ENCODE data around the gene BOC.

Gene BOC

GRCh38 chr3:113174801-113175485, 36.4 kb upstream of the BOC start:
- no peak for TF ChIP-seq CTCF (IDR thresholded peaks at IDR 0.05; ENCODE audit: low read length, missing control alignments)
- peak; percentile 28 for DNase-seq (ENCODE audit: low read depth)
- no peak overlapping the region for H3K4me3 ChIP-seq (replicated peaks; ENCODE audit: low read depth, low read length)

DNA sequence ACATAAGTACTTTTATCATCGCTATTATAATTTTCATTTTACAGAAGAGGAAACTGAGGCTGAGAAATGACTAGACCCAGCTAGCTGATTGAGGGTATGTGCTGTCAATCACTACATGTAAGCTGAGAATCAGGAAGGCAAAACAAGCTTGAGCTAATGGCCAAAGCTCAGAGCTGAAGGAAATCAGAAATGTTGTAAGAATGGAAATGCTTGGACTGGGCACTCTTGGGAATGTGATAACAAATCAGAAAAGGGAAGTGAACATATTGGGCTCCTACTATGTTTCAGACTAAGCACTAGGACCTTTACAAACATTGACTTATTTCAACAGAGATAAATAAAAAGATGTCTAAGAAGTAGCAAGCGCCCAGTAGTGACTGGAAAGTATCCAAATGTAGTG, 33.8 kb upstream of the BOC start:
- H3K4me3 ChIP-seq (replicated peaks; ENCODE audit: low read depth, low read length), result no peak overlapping the region
- no peak for TF ChIP-seq CTCF (IDR thresholded peaks at IDR 0.05; ENCODE audit: low read length, missing control alignments)
- no peak for DNase-seq (ENCODE audit: low read depth)

- no peak for TF ChIP-seq CTCF (IDR thresholded peaks at IDR 0.05; ENCODE audit: low read length, missing control alignments)
- DNase-seq (ENCODE audit: low read depth), result no peak
- no peak overlapping the region for H3K4me3 ChIP-seq (replicated peaks; ENCODE audit: low read depth, low read length)
Observed at GRCh38 chr3:113179235-113179824, 32.0 kb upstream of the BOC start.

GRCh38 chr3:113183748-113184661, 27.4 kb upstream of the BOC start:
- no peak overlapping the region for H3K4me3 ChIP-seq (replicated peaks; ENCODE audit: low read depth, low read length)
- DNase-seq (ENCODE audit: low read depth), result peak; percentile 35
- no peak for TF ChIP-seq CTCF (IDR thresholded peaks at IDR 0.05; ENCODE audit: low read length, missing control alignments)

DNA sequence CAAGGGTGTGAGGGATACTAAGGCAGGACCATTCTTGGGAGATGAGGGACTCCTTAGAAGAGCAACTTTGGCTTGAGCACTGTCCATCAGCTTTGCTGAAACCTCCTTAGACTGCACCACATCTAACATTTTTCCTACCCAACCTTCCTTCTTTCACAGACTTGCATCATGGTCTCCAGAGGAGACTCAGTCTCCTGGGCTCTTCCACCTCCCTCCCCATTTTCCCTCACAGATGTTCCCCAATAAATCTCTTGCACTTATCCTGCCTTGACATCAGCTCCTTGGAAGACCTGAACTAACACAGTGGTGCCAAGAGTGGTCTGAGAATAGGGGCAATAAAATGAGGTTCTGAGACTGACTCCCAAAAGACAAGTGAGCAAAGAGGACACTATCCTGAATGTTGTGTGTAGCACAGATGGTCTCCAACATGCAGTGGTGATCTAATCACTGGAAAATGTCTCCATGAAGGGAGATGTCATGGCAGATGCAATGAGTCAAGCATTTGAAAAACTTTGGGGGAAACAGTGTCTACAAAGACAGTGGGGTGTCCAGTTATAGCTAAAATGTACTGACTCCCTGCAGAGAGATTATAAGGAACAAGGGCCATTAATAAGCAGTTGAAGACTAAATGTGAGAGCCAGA, 26.0 kb upstream of the BOC start:
- DNase-seq (ENCODE audit: low read depth), result no peak
- no peak overlapping the region for H3K4me3 ChIP-seq (replicated peaks; ENCODE audit: low read depth, low read length)
- TF ChIP-seq CTCF (IDR thresholded peaks at IDR 0.05; ENCODE audit: low read length, missing control alignments), result no peak

- no peak for TF ChIP-seq CTCF (IDR thresholded peaks at IDR 0.05; ENCODE audit: low read length, missing control alignments)
- DNase-seq (ENCODE audit: low read depth), result no peak
Observed at GRCh38 chr3:113186566-113186965, 24.8 kb upstream of the BOC start.

More at GRCh38 chr3:113186566-113186965, 24.8 kb upstream of the BOC start:
- no peak overlapping the region for H3K4me3 ChIP-seq (replicated peaks; ENCODE audit: low read depth, low read length)

Data from fibroblast of pulmonary artery (primary cell).